ENCODE results near the gene SAMSN1. TPM values are rescaled to one million over a fixed set of nuclear protein-coding genes. Genes with fewer than 3 reads are reported as not detected.
"Not testable (repeated sequence)": the region's sequence is repeated elsewhere in the genome, so short reads cannot be mapped to it uniquely, and the experiment has no call there.

SAMSN1 gene
- total and polyA plus RNA-seq, 2 donors from 2014 or later: 1.4 to 10.4 TPM

DNA sequence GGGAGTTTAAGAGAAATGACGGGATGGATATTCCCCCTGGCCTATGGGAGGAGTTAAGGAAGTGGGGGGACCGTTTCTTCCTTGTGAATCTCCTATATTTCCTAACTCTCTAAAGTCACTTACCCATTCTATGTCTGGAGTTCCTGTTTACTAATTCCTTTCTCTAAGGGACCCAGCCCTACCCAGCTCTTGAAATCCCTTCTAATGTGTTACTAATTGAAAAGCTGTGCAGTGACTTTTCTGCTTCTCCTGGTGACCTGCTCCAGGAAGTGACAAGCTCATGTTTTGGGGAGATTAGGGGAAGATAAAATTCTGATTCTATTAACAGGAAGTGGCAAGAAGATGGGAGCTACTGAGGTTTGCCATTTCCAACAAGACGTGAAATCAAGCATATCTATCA, 4.0 kb upstream of the SAMSN1 start:
- no peak overlapping the region for H3K27ac ChIP-seq (ENCODE audit: low read depth in 2 of 2, low read length in 2 of 2)
- FAIRE-seq (no peak), DNase-seq (no peak)
- no peak overlapping the region for H3K4me3 ChIP-seq (ENCODE audit: low read length in 3 of 3)
- TF ChIP-seq, protein P1, sequence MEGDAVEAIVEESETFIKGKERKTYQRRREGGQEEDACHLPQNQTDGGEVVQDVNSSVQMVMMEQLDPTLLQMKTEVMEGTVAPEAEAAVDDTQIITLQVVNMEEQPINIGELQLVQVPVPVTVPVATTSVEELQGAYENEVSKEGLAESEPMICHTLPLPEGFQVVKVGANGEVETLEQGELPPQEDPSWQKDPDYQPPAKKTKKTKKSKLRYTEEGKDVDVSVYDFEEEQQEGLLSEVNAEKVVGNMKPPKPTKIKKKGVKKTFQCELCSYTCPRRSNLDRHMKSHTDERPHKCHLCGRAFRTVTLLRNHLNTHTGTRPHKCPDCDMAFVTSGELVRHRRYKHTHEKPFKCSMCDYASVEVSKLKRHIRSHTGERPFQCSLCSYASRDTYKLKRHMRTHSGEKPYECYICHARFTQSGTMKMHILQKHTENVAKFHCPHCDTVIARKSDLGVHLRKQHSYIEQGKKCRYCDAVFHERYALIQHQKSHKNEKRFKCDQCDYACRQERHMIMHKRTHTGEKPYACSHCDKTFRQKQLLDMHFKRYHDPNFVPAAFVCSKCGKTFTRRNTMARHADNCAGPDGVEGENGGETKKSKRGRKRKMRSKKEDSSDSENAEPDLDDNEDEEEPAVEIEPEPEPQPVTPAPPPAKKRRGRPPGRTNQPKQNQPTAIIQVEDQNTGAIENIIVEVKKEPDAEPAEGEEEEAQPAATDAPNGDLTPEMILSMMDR (IDR thresholded peaks at IDR 0.05; ENCODE audit: borderline replicate concordance, extremely low read depth, insufficient read depth): no peak
- H3K4me1 ChIP-seq (ENCODE audit: control insufficient read depth in 2 of 3, insufficient read depth in 2 of 3, low read depth in 1 of 3, low read length in 3 of 3): no peaks in the 10 kb centered on the region
- no peaks in the 10 kb centered on the region for H3K27me3 ChIP-seq (ENCODE audit: control insufficient read depth, insufficient read depth, low read length)
- no peaks in the 10 kb centered on the region for H3K9me3 ChIP-seq (ENCODE audit: control insufficient read depth in 2 of 3, insufficient read depth in 1 of 3, low read length in 3 of 3)
- no peaks in the 10 kb centered on the region for H3K36me3 ChIP-seq (ENCODE audit: control insufficient read depth in 2 of 3, insufficient read depth in 3 of 3, low read length in 3 of 3)
- no peak overlapping the region for H3K9ac ChIP-seq (ENCODE audit: low read length in 3 of 3)
- intact Hi-C loops (cut with DNase I): no loop called here

DNA sequence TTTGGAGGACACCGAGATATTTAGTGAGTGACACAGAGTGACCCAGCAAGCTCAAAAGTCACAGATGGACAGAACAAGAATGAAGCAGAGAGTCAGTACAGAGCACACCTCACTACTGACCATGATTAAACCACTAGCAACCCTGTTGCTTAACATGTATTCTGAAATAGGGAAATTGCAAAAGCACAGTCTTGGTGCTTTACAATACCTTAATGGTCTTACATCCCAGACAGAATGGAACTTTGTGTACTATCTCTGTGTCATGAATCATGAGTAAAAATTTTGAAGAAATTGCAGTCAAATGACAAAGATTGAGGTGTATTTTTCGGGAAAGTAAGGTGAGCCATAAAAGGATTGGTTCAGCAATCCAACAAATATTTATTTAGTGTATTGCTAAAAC, 2.7 kb upstream of the SAMSN1 start:
- no peak overlapping the region for H3K27ac ChIP-seq (ENCODE audit: low read depth in 2 of 2, low read length in 2 of 2)
- no peak overlapping the region for H3K9ac ChIP-seq (ENCODE audit: low read length in 3 of 3)
- no peaks in the 10 kb centered on the region for H3K4me1 ChIP-seq (ENCODE audit: control insufficient read depth in 2 of 3, insufficient read depth in 2 of 3, low read depth in 1 of 3, low read length in 3 of 3)
- no peak overlapping the region for H3K4me3 ChIP-seq (ENCODE audit: low read length in 3 of 3)
- H3K27me3 ChIP-seq (ENCODE audit: control insufficient read depth, insufficient read depth, low read length): no peaks in the 10 kb centered on the region
- TF ChIP-seq, protein P1 (IDR thresholded peaks at IDR 0.05; ENCODE audit: borderline replicate concordance, extremely low read depth, insufficient read depth): no peak
- H3K36me3 ChIP-seq (ENCODE audit: control insufficient read depth in 2 of 3, insufficient read depth in 3 of 3, low read length in 3 of 3): no peaks in the 10 kb centered on the region
- intact Hi-C loops (cut with DNase I): no loop called here
- DNase-seq (no peak), FAIRE-seq (no peak)
- no peaks in the 10 kb centered on the region for H3K9me3 ChIP-seq (ENCODE audit: control insufficient read depth in 2 of 3, insufficient read depth in 1 of 3, low read length in 3 of 3)

DNA sequence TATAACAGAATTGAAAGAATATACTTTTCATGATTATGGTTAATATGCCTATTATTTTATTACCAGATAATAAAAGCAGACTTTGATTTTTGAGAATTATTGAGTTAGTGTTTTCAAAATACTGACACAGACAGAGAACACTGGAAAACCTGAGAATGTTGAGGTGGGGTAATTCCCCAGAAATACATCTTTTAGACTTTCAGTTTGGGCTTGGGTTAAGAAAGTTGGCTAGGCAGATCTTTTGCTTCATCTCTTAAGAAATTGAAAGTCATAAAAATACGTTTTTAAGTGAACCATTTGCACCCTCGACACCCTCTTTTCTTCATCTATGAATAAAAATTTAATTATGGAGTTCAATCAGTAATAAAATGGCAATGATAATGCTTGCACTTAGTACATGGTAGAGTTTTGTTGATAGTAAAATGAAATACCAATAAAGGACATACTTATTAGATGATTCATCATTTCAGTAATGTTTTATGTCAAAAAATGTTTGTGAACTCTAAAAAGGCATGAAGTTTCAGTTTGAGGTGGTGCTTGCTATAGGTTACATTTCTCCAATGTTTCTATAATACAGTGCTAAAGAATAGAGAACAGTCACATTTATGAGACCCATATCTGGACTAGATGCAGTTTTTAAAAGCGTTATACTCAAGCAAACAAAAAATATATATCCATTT, 1.9 kb upstream of the SAMSN1 start:
- no peak for FAIRE-seq
- DNase-seq: no peak
- Histone ChIP-seq H3K4me3 (ENCODE audit: low read length in 3 of 3) (no peak overlapping the region), H3K27me3 (ENCODE audit: control insufficient read depth, insufficient read depth, low read length) (no peaks in the 10 kb centered on the region), H3K36me3 (ENCODE audit: control insufficient read depth in 2 of 3, insufficient read depth in 3 of 3, low read length in 3 of 3) (no peaks in the 10 kb centered on the region), H3K9me3 (ENCODE audit: control insufficient read depth in 2 of 3, insufficient read depth in 1 of 3, low read length in 3 of 3) (no peaks in the 10 kb centered on the region), H3K9ac (ENCODE audit: low read length in 3 of 3) (no peak overlapping the region), H3K27ac (ENCODE audit: low read depth in 2 of 2, low read length in 2 of 2) (no peak overlapping the region), H3K4me1 (ENCODE audit: control insufficient read depth in 2 of 3, insufficient read depth in 2 of 3, low read depth in 1 of 3, low read length in 3 of 3) (no peaks in the 10 kb centered on the region)
- TF ChIP-seq, protein P1 (IDR thresholded peaks at IDR 0.05; ENCODE audit: borderline replicate concordance, extremely low read depth, insufficient read depth): no peak
- intact Hi-C loops (cut with DNase I): no loop called here

DNA sequence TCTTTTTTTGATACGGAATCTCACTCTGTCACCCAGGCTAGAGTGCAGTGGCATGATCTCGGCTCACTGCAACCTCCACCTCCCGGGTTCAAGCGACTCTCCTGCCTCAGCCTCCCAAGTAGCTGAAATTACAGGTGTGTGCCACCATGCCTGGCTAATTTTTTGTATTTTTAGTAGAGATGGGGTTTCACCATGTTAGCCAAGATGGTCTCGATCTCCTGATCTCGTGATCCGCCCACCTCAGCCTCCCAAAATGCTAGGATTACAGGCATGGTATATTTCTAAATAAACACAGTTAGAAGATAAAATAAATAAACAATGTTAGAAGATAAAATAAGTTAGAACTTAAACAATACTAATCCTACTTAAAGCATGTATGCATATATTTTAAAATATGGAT, 604 bp upstream of the SAMSN1 start:
- H3K36me3 ChIP-seq (ENCODE audit: control insufficient read depth in 2 of 3, insufficient read depth in 3 of 3, low read length in 3 of 3); H3K4me1 ChIP-seq (ENCODE audit: control insufficient read depth in 2 of 3, insufficient read depth in 2 of 3, low read depth in 1 of 3, low read length in 3 of 3); DNase-seq; H3K27me3 ChIP-seq (ENCODE audit: control insufficient read depth, insufficient read depth, low read length); H3K9ac ChIP-seq (ENCODE audit: low read length in 3 of 3); H3K27ac ChIP-seq (ENCODE audit: low read depth in 2 of 2, low read length in 2 of 2); intact Hi-C loops (cut with DNase I); FAIRE-seq; H3K9me3 ChIP-seq (ENCODE audit: control insufficient read depth in 2 of 3, insufficient read depth in 1 of 3, low read length in 3 of 3); H3K4me3 ChIP-seq (ENCODE audit: low read length in 3 of 3): not testable (repeated sequence)

All from kidney (tissue), 14 donors.